ENCODE measurements around the gene POLA1.

Gene POLA1

DNA sequence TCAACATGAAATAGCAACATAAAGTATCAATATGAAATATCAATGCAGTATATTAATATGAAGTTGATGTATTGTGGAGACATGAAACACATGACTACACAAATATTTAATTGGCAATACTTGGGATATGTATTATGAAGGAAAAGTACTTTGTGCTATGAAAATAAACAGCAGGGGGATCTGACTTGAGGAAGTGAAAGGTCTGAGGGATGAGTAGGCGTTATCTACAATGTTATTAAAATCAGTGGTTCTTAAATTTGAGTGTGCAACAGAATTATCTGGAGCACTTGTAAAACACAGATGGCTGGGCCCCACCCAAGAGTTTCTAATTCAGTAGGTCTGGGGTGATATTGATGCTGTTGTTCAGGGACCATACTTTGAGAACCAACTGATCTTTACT, 349.5 kb downstream of the POLA1 start:
- DNase-seq, result no peak

Measured in central memory CD4-positive, alpha-beta T cell (primary cell).